HG03097 (cell line): ENCODE data around the gene ICAM4.

Experiments
- ATAC-seq: cut with Tn5 transposase; IDR thresholded peaks from one replicate; pipeline ENCODE4 v1.9.1; 2021; ENCODE audit not compliant: unreplicated experiment, low FRiP score

ICAM4 gene

GRCh38 chr19:10289836-10290356 lies 3.1 kb downstream of the ICAM4 start, which contains the start of gene ICAM5:
Gene ICAM5, plus strand, starts transcription at chr19:10289952. Its CDS starts 92 bp downstream, at chr19:10290044.
- ATAC-seq, result no peak

DNA sequence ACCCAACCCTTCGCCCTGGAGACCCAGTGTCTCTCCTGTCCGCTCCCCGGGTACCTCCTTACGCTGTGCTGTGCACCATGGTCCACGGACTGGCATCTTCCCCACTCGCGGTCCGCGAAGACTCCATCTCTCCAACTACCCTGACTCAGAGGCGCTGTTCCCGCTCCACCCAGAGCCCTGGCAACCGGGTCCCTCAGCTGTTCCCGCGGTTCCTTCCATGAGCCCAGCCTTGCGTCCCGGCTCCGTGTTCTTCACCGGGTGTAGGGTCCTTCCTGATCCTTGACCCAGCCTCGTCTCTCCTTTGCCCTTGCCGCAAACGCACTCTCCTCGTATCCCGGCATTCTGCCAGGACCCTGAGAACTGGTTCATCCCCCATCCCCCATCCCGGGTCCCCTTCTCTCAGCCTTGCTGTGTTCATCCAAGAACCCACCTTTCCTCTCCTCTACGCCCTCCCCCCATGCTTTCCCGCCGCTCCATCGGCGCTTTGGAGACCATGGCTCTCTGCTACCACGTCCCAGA lies 3.7 kb downstream of the ICAM4 start:
- ATAC-seq, result no peak

GRCh38 chr19:10290876-10291553 lies 4.3 kb downstream of the ICAM4 start:
- ATAC-seq, result no peak

DNA sequence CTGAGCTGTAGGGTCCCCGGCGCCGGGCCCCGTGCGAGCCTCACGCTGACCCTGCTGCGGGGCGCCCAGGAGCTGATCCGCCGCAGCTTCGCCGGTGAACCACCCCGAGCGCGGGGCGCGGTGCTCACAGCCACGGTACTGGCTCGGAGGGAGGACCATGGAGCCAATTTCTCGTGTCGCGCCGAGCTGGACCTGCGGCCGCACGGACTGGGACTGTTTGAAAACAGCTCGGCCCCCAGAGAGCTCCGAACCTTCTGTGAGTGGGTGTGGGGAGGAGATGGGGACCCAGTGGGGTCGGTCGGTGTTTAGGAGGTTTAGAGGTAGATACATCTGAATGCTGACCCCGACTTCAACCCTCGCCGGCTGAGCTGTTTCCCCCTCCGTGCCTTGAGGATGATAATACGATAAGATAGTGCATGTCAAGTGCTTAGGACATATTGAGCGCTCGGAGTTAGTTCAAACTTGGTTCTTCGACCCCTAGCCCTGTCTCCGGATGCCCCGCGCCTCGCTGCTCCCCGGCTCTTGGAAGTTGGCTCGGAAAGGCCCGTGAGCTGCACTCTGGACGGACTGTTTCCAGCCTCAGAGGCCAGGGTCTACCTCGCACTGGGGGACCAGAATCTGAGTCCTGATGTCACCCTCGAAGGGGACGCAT lies 4.9 kb downstream of the ICAM4 start:
- no peak for ATAC-seq

- peak; percentile 36 for ATAC-seq
Measured at GRCh38 chr19:10292206-10292788, 5.5 kb downstream of the ICAM4 start.

GRCh38 chr19:10292789-10293636 lies 6.3 kb downstream of the ICAM4 start:
- peak; percentile 4 for ATAC-seq

DNA sequence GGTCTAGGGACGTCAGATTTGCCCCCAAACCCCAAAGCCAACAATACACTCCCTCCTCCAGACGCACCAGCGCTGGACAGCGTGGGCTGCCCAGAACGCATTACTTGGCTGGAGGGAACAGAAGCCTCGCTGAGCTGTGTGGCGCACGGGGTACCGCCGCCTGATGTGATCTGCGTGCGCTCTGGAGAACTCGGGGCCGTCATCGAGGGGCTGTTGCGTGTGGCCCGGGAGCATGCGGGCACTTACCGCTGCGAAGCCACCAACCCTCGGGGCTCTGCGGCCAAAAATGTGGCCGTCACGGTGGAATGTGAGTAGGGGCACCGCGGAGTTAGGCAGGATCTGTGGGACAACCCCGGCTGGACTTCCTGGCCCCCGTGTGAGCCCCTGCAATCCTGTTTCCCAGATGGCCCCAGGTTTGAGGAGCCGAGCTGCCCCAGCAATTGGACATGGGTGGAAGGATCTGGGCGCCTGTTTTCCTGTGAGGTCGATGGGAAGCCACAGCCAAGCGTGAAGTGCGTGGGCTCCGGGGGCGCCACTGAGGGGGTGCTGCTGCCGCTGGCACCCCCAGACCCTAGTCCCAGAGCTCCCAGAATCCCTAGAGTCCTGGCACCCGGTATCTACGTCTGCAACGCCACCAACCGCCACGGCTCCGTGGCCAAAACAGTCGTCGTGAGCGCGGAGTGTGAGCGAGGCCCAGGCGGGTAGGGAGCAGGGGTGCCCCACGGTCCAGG lies 7.0 kb downstream of the ICAM4 start:
- ATAC-seq, result no peak

DNA sequence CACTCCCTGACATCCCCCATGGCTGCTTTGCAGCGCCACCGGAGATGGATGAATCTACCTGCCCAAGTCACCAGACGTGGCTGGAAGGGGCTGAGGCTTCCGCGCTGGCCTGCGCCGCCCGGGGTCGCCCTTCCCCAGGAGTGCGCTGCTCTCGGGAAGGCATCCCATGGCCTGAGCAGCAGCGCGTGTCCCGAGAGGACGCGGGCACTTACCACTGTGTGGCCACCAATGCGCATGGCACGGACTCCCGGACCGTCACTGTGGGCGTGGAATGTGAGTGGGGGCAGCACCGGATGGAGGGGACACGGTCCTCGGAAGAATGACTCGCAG lies 7.6 kb downstream of the ICAM4 start:
- no peak for ATAC-seq

- ATAC-seq, result peak; percentile 42
Measured at GRCh38 chr19:10295305-10295846, 8.6 kb downstream of the ICAM4 start.

GRCh38 chr19:10295847-10296591 lies 9.3 kb downstream of the ICAM4 start:
- no peak for ATAC-seq

DNA sequence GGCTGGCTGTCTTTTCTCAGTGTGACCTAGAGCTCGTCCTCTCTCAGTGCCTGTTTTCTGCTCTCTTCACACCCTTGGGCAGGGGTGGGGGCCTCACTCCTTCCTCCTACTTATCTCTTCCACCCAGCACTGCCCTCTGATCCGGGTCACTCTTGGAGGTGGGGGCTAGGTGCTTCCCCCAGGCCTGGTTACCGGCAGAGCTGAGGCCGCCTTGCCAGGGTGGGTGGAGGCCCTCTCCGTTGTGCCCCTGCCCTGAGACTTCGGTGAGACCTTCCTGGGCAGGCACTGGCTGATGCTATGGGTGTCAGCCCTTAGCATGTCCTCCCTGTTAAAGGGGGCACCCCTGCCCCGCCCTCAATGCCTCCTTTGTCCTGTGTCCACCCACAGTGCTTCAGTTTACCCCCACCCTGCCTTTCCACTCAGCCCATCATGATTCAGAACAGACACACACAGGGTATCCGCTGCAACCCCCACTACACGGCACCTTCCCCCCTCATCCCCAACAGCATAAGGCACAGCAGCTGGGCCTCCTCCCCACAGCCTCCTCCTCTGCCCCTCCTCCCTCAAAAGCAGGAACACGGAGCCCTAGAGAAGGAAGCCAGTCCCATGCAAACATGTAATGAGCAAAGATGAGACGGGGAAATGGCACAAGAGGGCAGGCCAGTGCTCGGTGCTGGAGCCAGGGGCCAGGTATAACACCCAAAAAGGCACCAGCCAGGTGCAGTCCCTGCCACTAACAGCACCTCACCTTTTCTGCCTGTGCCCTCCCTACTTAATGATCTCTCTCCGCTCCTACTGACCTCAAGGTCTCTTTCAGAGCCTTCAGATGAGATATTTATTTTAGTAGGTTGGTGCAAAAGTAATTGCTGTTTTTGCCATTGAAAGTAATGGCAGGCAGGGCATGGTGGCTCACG lies 13.0 kb downstream of the ICAM4 start:
- no peak for ATAC-seq

- no peak for ATAC-seq
Measured at GRCh38 chr19:10305139-10305806, 18.5 kb downstream of the ICAM4 start.

DNA sequence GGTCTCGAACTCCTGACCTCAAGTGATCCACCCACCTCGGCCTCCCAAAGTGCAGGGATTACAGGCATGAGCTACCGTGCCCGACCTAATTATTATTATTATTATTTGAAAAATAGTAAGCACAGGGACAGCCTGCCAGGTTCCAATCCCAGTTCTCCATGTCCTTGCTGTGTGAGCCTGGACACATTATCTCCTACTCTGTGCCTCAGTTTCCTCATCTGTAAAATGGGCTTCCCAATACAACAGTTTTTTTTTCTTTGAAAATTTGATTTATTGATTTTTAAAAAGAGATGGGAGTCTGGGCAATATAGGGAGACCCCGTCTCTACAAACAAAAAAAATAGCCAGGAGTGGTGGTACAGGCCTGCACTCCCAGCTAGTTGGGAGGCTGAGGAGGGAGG lies 19.6 kb downstream of the ICAM4 start:
- ATAC-seq, result no peak

DNA sequence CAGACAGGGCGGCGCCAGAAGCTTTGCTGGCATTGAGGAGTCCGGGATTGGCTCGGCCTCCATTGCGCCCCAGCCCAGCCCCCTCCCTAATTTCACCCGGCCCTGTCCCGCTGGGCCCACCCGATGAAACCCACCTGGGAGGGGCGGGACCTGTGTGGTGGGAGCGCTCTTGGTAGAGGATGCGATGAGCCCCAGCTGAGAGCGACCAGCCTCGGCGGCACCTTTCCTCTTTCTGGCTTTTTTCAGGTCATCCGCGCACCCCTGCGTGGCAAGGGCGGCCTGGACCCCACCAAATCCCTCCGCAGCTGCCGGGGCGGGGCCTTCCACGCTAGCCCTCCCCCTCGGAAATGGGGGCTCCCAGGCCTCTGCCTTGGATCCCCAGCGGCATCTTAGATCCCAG lies 22.7 kb downstream of the ICAM4 start, which contains the start of gene ZGLP1:
Gene ZGLP1 (minus strand): TSS at position 393 of the 400 bp plus-strand sequence.
- no peak for ATAC-seq

GRCh38 chr19:10315335-10316214 lies 28.8 kb downstream of the ICAM4 start, which contains the start of gene FDX2:
Gene FDX2, minus strand, starts transcription at chr19:10316015. Its CDS starts 19 bp downstream, at chr19:10315996.
- peak; percentile 65 for ATAC-seq
